ENCODE data around the gene C19orf47.

- no peak for TF ChIP-seq CTCF (IDR thresholded peaks at IDR 0.05; ENCODE audit: poor library complexity, severe bottlenecking)
- no peak for TF ChIP-seq TAF1 (IDR thresholded peaks at IDR 0.05; ENCODE audit: low read depth)
- no peak for TF ChIP-seq EZH2 (IDR thresholded peaks at IDR 0.05; ENCODE audit: borderline replicate concordance, insufficient read depth, low read length, poor library complexity, severe bottlenecking)
- TF ChIP-seq EP300 (conservative IDR thresholded peaks at IDR 0.05; ENCODE audit: poor library complexity, severe bottlenecking): no peak
Observed at GRCh38 chr19:40395956-40396355, 47.8 kb upstream of the C19orf47 start.

All from neural cell (in vitro differentiated cells).